H1 (cell line): Measurements from ENCODE around the gene APP. TPM values are rescaled to one million over a fixed set of nuclear protein-coding genes. Genes with fewer than 3 reads are reported as not detected.

Experiments used
- CTCF ChIA-PET: fragments of 300-600 bp; sonication (Branson Sonifier 250); formaldehyde crosslinking; loops from one replicate; lab custom pipeline; 2021; ENCODE audit not compliant: partially characterized antibody; lab: Charles Lee
- POLR2A ChIA-PET: fragments of 300-600 bp; sonication (Branson Sonifier 250); formaldehyde crosslinking; loops from one replicate; lab custom pipeline; 2021; ENCODE audit warnings: inconsistent platforms; ENCODE audit not compliant: partially characterized antibody; lab: Charles Lee
- DNase-seq, 2 experiments: peaks; one replicate each; pipeline versions ENCODE4 v3.0.0 to v3.0.0-alpha.2; 2010 to 2022; ENCODE audit warnings: low spot score in 2 of 2, low read depth in 1 of 2, mixed read lengths in 1 of 2
- FAIRE-seq: peaks from 2 replicates; lab custom pipeline; 2011; peaks lifted over from hg19 to GRCh38; lab: Jason Lieb, UNC
- H2AFZ ChIP-seq: 2 replicates; pipeline ENCODE4 v1.8.1; 2012; ENCODE audit warnings: low read length, inconsistent platforms
- H2AK5ac ChIP-seq: 2 replicates; pipeline ENCODE4 v1.6.1; 2013; ENCODE audit warnings: low read depth, low read length
- H2BK120ac ChIP-seq: replicated peaks from 2 replicates; pipeline ENCODE3; 2013; ENCODE audit warnings: low read depth, low read length, inconsistent platforms
- H2BK12ac ChIP-seq: 2 replicates; pipeline ENCODE4 v1.6.1; 2013; ENCODE audit warnings: low read depth, low read length
- H2BK15ac ChIP-seq: 2 replicates; pipeline ENCODE4 v1.6.1; 2013; ENCODE audit warnings: low read length
- H2BK20ac ChIP-seq: 2 replicates; pipeline ENCODE4 v1.6.1; 2013; ENCODE audit warnings: low read length
- H2BK5ac ChIP-seq: 2 replicates; pipeline ENCODE4 v1.6.1; 2013; ENCODE audit warnings: low read depth, low read length
- H3K14ac ChIP-seq: 2 replicates; pipeline ENCODE4 v1.6.1; 2013; ENCODE audit warnings: inconsistent platforms; ENCODE audit not compliant: insufficient read length
- H3K18ac ChIP-seq: 2 replicates; pipeline ENCODE4 v1.6.1; 2013; ENCODE audit warnings: low read length; ENCODE audit errors: extremely low read depth
- H3K23ac ChIP-seq: 2 replicates; pipeline ENCODE4 v1.6.1; 2013; ENCODE audit warnings: inconsistent platforms; ENCODE audit not compliant: insufficient read length
- H3K23me2 ChIP-seq: 2 replicates; pipeline ENCODE4 v1.6.1; 2013; ENCODE audit warnings: low read depth, low read length
- H3K27ac ChIP-seq: 2 replicates; pipeline ENCODE4 v1.6.1; 2011; ENCODE audit warnings: low read depth, low read length, inconsistent platforms
- H3K27me3 ChIP-seq, 4 experiments: replicated peaks in 1 of 4; 1 replicate in 1 of 4; 2 replicates in 3 of 4; pipeline versions ENCODE4 v1.6.1 to v1.8.1; 2011 to 2013; ENCODE audit warnings: low read length in 3 of 4, mild to moderate bottlenecking in 3 of 4, inconsistent platforms in 2 of 4, mixed read lengths in 2 of 4, moderate library complexity in 1 of 4; ENCODE audit not compliant: control insufficient read depth in 3 of 4, insufficient read depth in 3 of 4; ENCODE audit errors: extremely low read depth in 1 of 4
- H3K36me3 ChIP-seq, 4 experiments: 2 replicates each; pipeline versions ENCODE4 v1.6.1 to v1.8.1; 2011 to 2013; ENCODE audit warnings: mild to moderate bottlenecking in 4 of 4, low read length in 3 of 4, moderate library complexity in 2 of 4, control low read depth in 1 of 4, inconsistent platforms in 1 of 4; ENCODE audit not compliant: insufficient read depth in 4 of 4, control insufficient read depth in 2 of 4
- H3K4ac ChIP-seq: replicated peaks from 2 replicates; pipeline ENCODE3; 2013; ENCODE audit warnings: low read length, low read depth, mixed read lengths, inconsistent platforms; ENCODE audit not compliant: insufficient read length
- H3K4me1 ChIP-seq, 4 experiments: replicated peaks in 1 of 4; 1 replicate in 1 of 4; 2 replicates in 3 of 4; pipeline versions ENCODE4 v1.6.1 to v1.8.1; 2011 to 2013; ENCODE audit warnings: low read length in 3 of 4, inconsistent platforms in 2 of 4, mixed read lengths in 1 of 4; ENCODE audit not compliant: insufficient read depth in 4 of 4, control insufficient read depth in 3 of 4
- H3K4me2 ChIP-seq, 2 experiments: 2 replicates each; pipeline versions ENCODE4 v1.6.1 to v1.8.1; 2011 to 2013; ENCODE audit warnings: low read depth in 2 of 2, low read length in 2 of 2, control low read depth in 1 of 2, inconsistent platforms in 1 of 2, mild to moderate bottlenecking in 1 of 2; ENCODE audit not compliant: insufficient read depth in 1 of 2
- H3K4me3 ChIP-seq, 4 experiments: fragments of 200-600, 300-600 bp in 1 of 4; sonication (generic), shearing (Covaris generic), sonication (Bioruptor Twin) in 1 of 4; 2 replicates each; pipeline versions ENCODE4 v1.5.1 to v1.8.1; 2011 to 2016; ENCODE audit warnings: low read length in 4 of 4, low read depth in 3 of 4, control low read depth in 2 of 4, inconsistent platforms in 2 of 4, mild to moderate bottlenecking in 2 of 4, mixed read lengths in 1 of 4, moderate library complexity in 1 of 4; ENCODE audit not compliant: insufficient read depth in 2 of 4; ENCODE audit errors: extremely low read depth in 1 of 4
- H3K56ac ChIP-seq: replicated peaks from 2 replicates; pipeline ENCODE3; 2013; ENCODE audit warnings: low read depth, mild to moderate bottlenecking, mixed read lengths, low read length, inconsistent platforms; ENCODE audit not compliant: insufficient read length
- H3K79me1 ChIP-seq: 2 replicates; pipeline ENCODE4 v1.6.1; 2013; ENCODE audit warnings: low read depth, low read length, control low read depth
- H3K79me2 ChIP-seq, 2 experiments: 2 replicates each; pipeline versions ENCODE4 v1.6.1 to v1.8.1; 2012 to 2013; ENCODE audit warnings: low read length in 2 of 2, mild to moderate bottlenecking in 2 of 2, inconsistent platforms in 1 of 2; ENCODE audit not compliant: insufficient read depth in 2 of 2, control insufficient read depth in 1 of 2
- H3K9ac ChIP-seq, 4 experiments: replicated peaks in 1 of 4; 1 replicate in 1 of 4; 2 replicates in 3 of 4; pipeline versions ENCODE4 v1.6.1 to v1.8.1; 2011 to 2013; ENCODE audit warnings: low read depth in 3 of 4, low read length in 3 of 4, control low read depth in 2 of 4, mild to moderate bottlenecking in 2 of 4, moderate library complexity in 2 of 4, inconsistent platforms in 1 of 4; ENCODE audit errors: extremely low read depth in 1 of 4
- H3K9me3 ChIP-seq, 2 experiments: 2 replicates each; pipeline versions ENCODE4 v1.6.1 to v1.8.1; 2012 to 2013; ENCODE audit warnings: mild to moderate bottlenecking in 2 of 2, moderate library complexity in 2 of 2, control low read depth in 1 of 2, inconsistent platforms in 1 of 2, low read depth in 1 of 2, low read length in 1 of 2, mixed read lengths in 1 of 2; ENCODE audit not compliant: insufficient read depth in 2 of 2
- H4K20me1 ChIP-seq, 2 experiments: replicated peaks in 1 of 2; 2 replicates each; pipeline versions ENCODE3 to v1.8.1; 2011 to 2013; ENCODE audit warnings: inconsistent platforms in 2 of 2, low read length in 2 of 2, mild to moderate bottlenecking in 1 of 2; ENCODE audit not compliant: insufficient read depth in 2 of 2, control insufficient read depth in 1 of 2
- H4K5ac ChIP-seq: 2 replicates; pipeline ENCODE4 v1.6.1; 2013; ENCODE audit warnings: low read length, low read depth, mixed read lengths, inconsistent platforms; ENCODE audit not compliant: insufficient read length
- H4K8ac ChIP-seq: 2 replicates; pipeline ENCODE4 v1.8.0; 2013; ENCODE audit warnings: mild to moderate bottlenecking, moderate library complexity, low read length, inconsistent platforms; ENCODE audit not compliant: insufficient read depth; ENCODE audit errors: extremely low read depth
- H4K91ac ChIP-seq: replicated peaks from 2 replicates; pipeline ENCODE3; 2013; ENCODE audit warnings: low read length, mixed read lengths, inconsistent platforms; ENCODE audit not compliant: insufficient read length
- CEBPB ChIP-seq: IDR thresholded peaks from 2 replicates; pipeline ENCODE4 v1.6.1; 2012; ENCODE audit warnings: low read depth, low read length
- JUN ChIP-seq: IDR thresholded peaks from 2 replicates; pipeline ENCODE4 v1.6.1; 2011; ENCODE audit warnings: low read depth, mild to moderate bottlenecking, improper control_type of control experiment, low read length
- KDM4A ChIP-seq: IDR thresholded peaks from one replicate; pipeline ENCODE4 v1.7.1; 2012; ENCODE audit warnings: low read depth, mild to moderate bottlenecking, moderate library complexity, low read length, inconsistent platforms; ENCODE audit not compliant: severe bottlenecking
- NRF1 ChIP-seq: IDR thresholded peaks from 2 replicates; pipeline ENCODE4 v1.6.1; 2011; ENCODE audit warnings: mild to moderate bottlenecking, low read depth, low read length, improper control_type of control experiment
- SP1 ChIP-seq: IDR thresholded peaks from 2 replicates; pipeline ENCODE4 v1.6.1; 2011; ENCODE audit warnings: low read depth, low read length
- SP2 ChIP-seq: IDR thresholded peaks from 2 replicates; pipeline ENCODE4 v1.6.1; 2012; ENCODE audit warnings: mild to moderate bottlenecking, low read length, inconsistent platforms
- TCF12 ChIP-seq: IDR thresholded peaks from 2 replicates; pipeline ENCODE4 v1.6.1; 2011; ENCODE audit warnings: low read depth, mild to moderate bottlenecking, low read length
- USF2 ChIP-seq: IDR thresholded peaks from 2 replicates; pipeline ENCODE4 v1.6.1; 2011; ENCODE audit warnings: low read length, improper control_type of control experiment
- WGBS, 2 experiments: shearing (Covaris generic) in 1 of 2; methylation state at CpG; one replicate each; pipeline versions ENCODE4 v1.1.6 to v1.1.7; 2013 to 2015; ENCODE audit warnings: low lambda C conversion rate in 2 of 2, mixed read lengths in 2 of 2, inconsistent platforms in 1 of 2, low coverage in 1 of 2, missing lambda C conversion rate in 1 of 2; ENCODE audit not compliant: insufficient replicate concordance in 2 of 2, insufficient coverage in 1 of 2, insufficient read length in 1 of 2; ENCODE audit errors: extremely low coverage in 1 of 2, missing lambda C conversion rate in 1 of 2; 5-methylcytosine and 5-hydroxymethylcytosine counted together
- polyA plus RNA-seq, 7 experiments: library from polyadenylated mRNA; depleted of rRNA in 3 of 7; stranded (reverse) in 5 of 7; unstranded in 2 of 7; fragments of >200 nt in 5 of 7; fragments of 200-250 nt in 2 of 7; gene quantifications; 1 replicate in 5 of 7; 2 replicates in 1 of 7; 4 replicates in 1 of 7; pipeline versions ENCODE4 v1.2.1 to v1.2.3, GENCODE V29; 2011 to 2013; ENCODE audit warnings: missing spikeins in 2 of 7, mixed read lengths in 2 of 7
- total RNA-seq: library from RNA; stranded (reverse); fragmentation: NEBNext Ultra II Directional; extraction: Animal tissue kit (Norgen Biotek cat#: 25700); gene quantifications from 2 replicates; pipeline ENCODE4 v1.2.1, GENCODE V29; 2021

The APP gene
- total and polyA plus RNA-seq, 2 of the 8 experiments (the other 6 are each of a cell fraction or from before 2014, with no cell fraction given) = 375 to 551 TPM

- no peak overlapping the region for H3K9ac ChIP-seq
- H2BK12ac ChIP-seq = no peak overlapping the region
- H3K27me3 ChIP-seq = no peaks in the 10 kb centered on the region
- no peak overlapping the region for H3K23ac ChIP-seq
- no peak overlapping the region for H2AK5ac ChIP-seq
- DNase-seq (no peak), FAIRE-seq (no peak)
- no peaks in the 10 kb centered on the region for H4K20me1 ChIP-seq
- no peak overlapping the region for H2BK15ac ChIP-seq
- no peak overlapping the region for H2AFZ ChIP-seq
- no peak overlapping the region for H3K18ac ChIP-seq
- no peaks in the 10 kb centered on the region for H3K23me2 ChIP-seq
- H2BK20ac ChIP-seq = no peak overlapping the region
- H4K91ac ChIP-seq = no peak overlapping the region
- H3K27ac ChIP-seq = no peak overlapping the region
- no peaks in the 10 kb centered on the region for H3K4me1 ChIP-seq
- H3K56ac ChIP-seq = no peak overlapping the region
- TF ChIP-seq KDM4A (no peak), SP2 (no peak), JUN (no peak), USF2 (no peak), NRF1 (no peak), CEBPB (no peak), SP1 (no peak), TCF12 (no peak)
- no peaks in the 10 kb centered on the region for H3K36me3 ChIP-seq
- no peak overlapping the region for H3K4ac ChIP-seq
- no peak overlapping the region for H2BK5ac ChIP-seq
- H4K5ac ChIP-seq = no peak overlapping the region
- POLR2A ChIA-PET = no interaction called here
- WGBS, 2 experiments = 91% methylated on average over 2 of the region's 4 CpGs; no CpG with 5 or more reads in 1 of the 2 experiments
- no peak overlapping the region for H3K4me3 ChIP-seq
- H3K79me2 ChIP-seq = no peaks in the 10 kb centered on the region
- no peak overlapping the region for H3K14ac ChIP-seq
- H3K4me2 ChIP-seq = no peak overlapping the region
- peaks cover under 1 to 2% of the 10 kb centered on the region in 2 experiments; a peak in 1 of 4 replicates for H3K9me3 ChIP-seq
- H2BK120ac ChIP-seq = no peak overlapping the region
- H3K79me1 ChIP-seq = no peaks in the 10 kb centered on the region
- CTCF ChIA-PET = no interaction called here
- H4K8ac ChIP-seq = no peak overlapping the region
Observed at GRCh38 chr21:26179501-26179900, 8.9 kb upstream of the APP start.
